ENCODE data around the gene FGFBP3. TPM values are rescaled to one million over a fixed set of nuclear protein-coding genes. Genes with fewer than 3 reads are reported as not detected.
A peak's percentile ranks its signal among the peaks of the same experiment; 100 is the strongest.

FGFBP3 gene
- total and polyA plus RNA-seq, 2 of the 13 experiments (the other 11 are each of a cell fraction or from before 2014, with no cell fraction given), result 0.50 to 2.0 TPM

- 0 out of 2 replicates have a peak, but pooled peaks have one; percentile 20 for TF ChIP-seq RERE (CRISPR knock-in tag; IDR thresholded peaks at IDR 0.05; ENCODE audit: low read depth)
- TF ChIP-seq ZNF614 (CRISPR knock-in tag; IDR thresholded peaks at IDR 0.05; ENCODE audit: borderline replicate concordance), result peak; percentile 88; the same call in 1 of the 2 replicates
- peak; percentile 49; the same call in 1 of the 2 replicates for TF ChIP-seq ZNF607 (CRISPR knock-in tag; IDR thresholded peaks at IDR 0.05; ENCODE audit: borderline replicate concordance)
- peak; percentile 88 for TF ChIP-seq TBX2 (CRISPR knock-in tag; IDR thresholded peaks at IDR 0.05; ENCODE audit: borderline replicate concordance)
- TF ChIP-seq TMF1 (CRISPR knock-in tag; IDR thresholded peaks at IDR 0.05; ENCODE audit: low read depth), result peak; percentile 76; the same call in 1 of the 2 replicates
- no peak for TF ChIP-seq ARID3A (IDR thresholded peaks at IDR 0.05; ENCODE audit: low read depth, low read length)
- peak; percentile 53; the same call in 1 of the 2 replicates for TF ChIP-seq FOXP4 (CRISPR knock-in tag; IDR thresholded peaks at IDR 0.05)
- peak; percentile 92 for TF ChIP-seq SNAI1 (CRISPR knock-in tag; IDR thresholded peaks at IDR 0.05; ENCODE audit: borderline replicate concordance)
- peak; percentile 79 for TF ChIP-seq TFDP2 (CRISPR knock-in tag; IDR thresholded peaks at IDR 0.05)
- TF ChIP-seq JDP2 (CRISPR knock-in tag; IDR thresholded peaks at IDR 0.05; ENCODE audit: borderline replicate concordance), result no peak; the same call in 1 of the 2 replicates
- peak; percentile 82 for TF ChIP-seq CBFB (CRISPR knock-in tag; IDR thresholded peaks at IDR 0.05)
- peak; percentile 89; the same call in 1 of the 2 replicates for TF ChIP-seq REL (CRISPR knock-in tag; conservative IDR thresholded peaks at IDR 0.05)
Observed at GRCh38 chr10:91908337-91909116, 759 bp downstream of the FGFBP3 start (continued).

All from HepG2 (cell line).